Kidney (tissue), 14 donors: Measurements from ENCODE around the gene SCGB1D1. TPM values are rescaled to one million over a fixed set of nuclear protein-coding genes. Genes with fewer than 3 reads are reported as not detected.
A peak's percentile ranks its signal among the peaks of the same experiment; 100 is the strongest.

Experiments used
- DNase-seq, 5 donors: peaks; one replicate each; pipeline ENCODE4 v3.0.0-alpha.2; 2013 to 2020
- FAIRE-seq: peaks from 2 replicates; lab custom pipeline; 2012; peaks lifted over from hg19 to GRCh38; lab: Jason Lieb, UNC
- H3K27ac ChIP-seq, 2 donors: one replicate each; pipeline ENCODE4 v1.7.0; 2013; ENCODE audit warnings: low read depth in 2 of 2, low read length in 2 of 2, inconsistent platforms in 1 of 2
- H3K27me3 ChIP-seq: one replicate; pipeline ENCODE4 v1.7.1; 2013; ENCODE audit warnings: low read length, inconsistent platforms; ENCODE audit not compliant: control insufficient read depth, insufficient read depth
- H3K36me3 ChIP-seq, 3 donors: one replicate each; pipeline versions ENCODE4 v1.7.0 to v1.7.1; 2013; ENCODE audit warnings: low read length in 3 of 3, control low read depth in 1 of 3, inconsistent platforms in 1 of 3; ENCODE audit not compliant: insufficient read depth in 3 of 3, control insufficient read depth in 2 of 3
- H3K4me1 ChIP-seq, 3 donors: one replicate each; pipeline versions ENCODE4 v1.7.0 to v1.7.1; 2013; ENCODE audit warnings: low read length in 3 of 3, inconsistent platforms in 1 of 3, low read depth in 1 of 3; ENCODE audit not compliant: control insufficient read depth in 2 of 3, insufficient read depth in 2 of 3
- H3K4me3 ChIP-seq, 3 donors: one replicate each; pipeline versions ENCODE4 v1.7.0 to v1.8.1; 2013; ENCODE audit warnings: low read length in 3 of 3, control low read depth in 1 of 3, inconsistent platforms in 1 of 3
- H3K9ac ChIP-seq, 3 donors: one replicate each; pipeline versions ENCODE4 v1.7.0 to v1.7.1; 2013; ENCODE audit warnings: low read length in 3 of 3, control low read depth in 1 of 3, inconsistent platforms in 1 of 3
- H3K9me3 ChIP-seq, 3 donors: one replicate each; pipeline versions ENCODE4 v1.7.0 to v1.7.1; 2013; ENCODE audit warnings: low read length in 3 of 3, control low read depth in 1 of 3, inconsistent platforms in 1 of 3; ENCODE audit not compliant: control insufficient read depth in 2 of 3, insufficient read depth in 1 of 3
- CTCF ChIP-seq: IDR thresholded peaks from 3 replicates; pipeline ENCODE4 v1.5.1; 2012; ENCODE audit warnings: mild to moderate bottlenecking, moderate library complexity, borderline replicate concordance; ENCODE audit not compliant: insufficient read depth; ENCODE audit errors: extremely low read depth
- intact Hi-C: fragments of 100-400 bp; cut with DNase I; formaldehyde crosslinking; loops from one replicate; pipeline ENCODE4 v1.11.1; 2022
- polyA plus RNA-seq: library from polyadenylated mRNA; stranded (reverse); fragments of 350-450 nt; fragmentation: Illumina TruSeq; extraction: RNeasy Lipid Tissue Mini Kit (QIAGEN cat#74804); gene quantifications from one replicate; pipeline ENCODE4 v1.2.3, GENCODE V29; 2014; ENCODE audit warnings: low read depth, low replicate concordance; ENCODE audit not compliant: insufficient read depth
- total RNA-seq: library from RNA; stranded (reverse); fragmentation: NEBNext Ultra II Directional; extraction: Animal tissue kit (Norgen Biotek cat#: 25700); gene quantifications from one replicate; pipeline ENCODE4 v1.2.1, GENCODE V29; 2021
- donor health status: control.
- donor health status: control.
- donor health status: control.
- donor health status: control.
- donor health status: control.
- donor health status: DM: yes; HTN: yes; CAD: no.
- donor health status: Normal renal cell carcinoma (clear cell type).

Gene SCGB1D1
- total and polyA plus RNA-seq, 2 donors from 2014 or later = not detected

DNA sequence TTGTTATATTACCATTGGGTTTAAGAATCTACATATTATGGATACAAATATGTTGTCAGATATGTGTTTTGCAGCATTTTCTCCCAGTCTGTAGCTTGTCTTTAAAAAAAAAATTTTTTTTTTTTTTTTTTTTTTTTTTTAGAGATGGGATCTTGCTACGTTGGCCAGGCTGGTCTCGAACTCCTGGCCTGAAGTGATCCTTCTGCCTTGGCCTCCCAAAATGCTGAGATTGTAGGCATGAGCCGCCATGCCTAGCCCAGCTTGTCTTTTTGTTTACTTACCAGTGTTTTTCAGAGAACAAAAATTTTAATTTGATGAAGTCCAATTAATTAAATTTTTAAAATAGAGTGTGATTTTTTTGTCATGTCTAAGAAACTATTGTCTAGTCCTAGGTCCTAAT, 36.4 kb upstream of the SCGB1D1 start:
- no peaks in the 10 kb centered on the region for H3K27me3 ChIP-seq
- no peaks in the 10 kb centered on the region for H3K9me3 ChIP-seq
- H3K27ac ChIP-seq = no peak overlapping the region
- no peak for FAIRE-seq
- peak in 1 of 5 donors; percentile 2 for DNase-seq
- intact Hi-C loops = no loop called here
- H3K4me1 ChIP-seq = no peaks in the 10 kb centered on the region
- H3K4me3 ChIP-seq = no peak overlapping the region
- peaks cover 2 to 9% (median 4%) of the 10 kb centered on the region in 3 donors for H3K36me3 ChIP-seq
- H3K9ac ChIP-seq = no peak overlapping the region
- no peak for TF ChIP-seq CTCF

DNA sequence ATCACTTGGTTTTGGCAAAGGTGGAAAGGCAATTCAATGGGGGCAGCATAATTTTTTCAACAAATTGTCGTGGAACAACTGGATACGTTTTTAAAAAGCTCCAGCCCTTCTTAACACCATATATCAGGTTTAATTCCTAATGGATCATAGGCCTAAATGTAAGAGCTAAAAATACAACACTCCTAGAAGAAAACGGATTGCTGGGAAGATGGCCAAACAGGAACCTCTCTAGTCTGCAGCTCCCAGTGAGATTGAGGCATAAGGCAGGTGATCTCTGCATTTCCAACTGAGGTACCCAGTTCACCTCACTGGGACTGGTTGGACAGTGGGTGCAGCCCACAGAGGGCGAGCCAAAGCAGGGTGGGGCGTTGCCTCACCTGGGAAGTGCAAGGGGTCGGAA, 32.4 kb upstream of the SCGB1D1 start:
- H3K36me3 ChIP-seq = no peaks in the 10 kb centered on the region
- no peaks in the 10 kb centered on the region for H3K4me1 ChIP-seq
- no peak overlapping the region for H3K27ac ChIP-seq
- no peak for FAIRE-seq
- no peaks in the 10 kb centered on the region for H3K9me3 ChIP-seq
- H3K27me3 ChIP-seq = no peaks in the 10 kb centered on the region
- no peak for TF ChIP-seq CTCF
- H3K9ac ChIP-seq = no peak overlapping the region
- intact Hi-C loops = no loop called here
- H3K4me3 ChIP-seq = no peak overlapping the region
- no peak for DNase-seq

DNA sequence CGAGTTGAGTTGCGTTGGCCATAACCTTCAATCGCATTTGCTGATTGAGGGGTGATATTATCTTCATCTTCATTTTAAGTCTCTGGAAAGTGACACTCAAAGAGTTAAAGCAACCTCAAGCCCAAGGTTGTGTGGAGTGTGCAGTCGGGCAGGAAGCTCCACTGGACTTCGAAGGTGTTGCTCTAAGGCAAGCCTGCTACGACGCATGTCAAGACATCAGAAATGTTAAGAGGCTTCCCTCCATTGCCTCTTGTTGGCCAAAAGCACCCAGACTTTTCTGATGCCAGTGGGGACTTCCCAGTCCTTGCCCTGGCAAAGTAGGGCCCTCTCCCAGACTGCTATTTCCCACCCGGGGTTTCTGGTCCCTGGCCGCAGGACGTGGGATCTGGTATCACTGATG, 23.6 kb upstream of the SCGB1D1 start:
- Histone ChIP-seq H3K4me3 (no peak overlapping the region), H3K9ac (no peak overlapping the region), H3K36me3 (no peaks in the 10 kb centered on the region), H3K4me1 (peaks cover 0 to 2% (median 0%) of the 10 kb centered on the region in 3 donors), H3K9me3 (no peaks in the 10 kb centered on the region), H3K27me3 (no peaks in the 10 kb centered on the region), H3K27ac (no peak overlapping the region)
- FAIRE-seq (no peak), DNase-seq (no peak)
- TF ChIP-seq CTCF = no peak
- intact Hi-C loops = no loop called here

GRCh38 chr11:62169448-62169847, 20.6 kb upstream of the SCGB1D1 start:
- H3K4me1 ChIP-seq = peaks cover 0 to 2% (median 0%) of the 10 kb centered on the region in 3 donors
- FAIRE-seq (no peak), DNase-seq (peak in 1 of 5 donors; percentile 81)
- intact Hi-C loops = no loop called here
- no peaks in the 10 kb centered on the region for H3K27me3 ChIP-seq
- H3K27ac ChIP-seq = no peak overlapping the region
- no peaks in the 10 kb centered on the region for H3K9me3 ChIP-seq
- no peak overlapping the region for H3K4me3 ChIP-seq
- H3K9ac ChIP-seq = no peak overlapping the region
- no peak for TF ChIP-seq CTCF
- H3K36me3 ChIP-seq = no peaks in the 10 kb centered on the region
